Stomach (tissue), 4 donors: ENCODE data around the gene TMEM165.

ENCODE experiments used
- CTCF ChIP-seq, 7 experiments: fragments of 450-650 bp in 4 of 7; fragments of 200-600 bp in 3 of 7; sonication (generic) in 3 of 7; IDR thresholded peaks; one replicate each; pipeline ENCODE4 v1.5.1; 2016 to 2019; ENCODE audit warnings: antibody characterized with exemption in 7 of 7, control low read depth in 2 of 7, mild to moderate bottlenecking in 1 of 7
- POLR2A ChIP-seq, 4 donors: fragments of 450-650 bp; IDR thresholded peaks; one replicate each; pipeline ENCODE4 v1.6.1; 2016; ENCODE audit warnings: antibody characterized with exemption in 4 of 4, control low read depth in 2 of 4, mild to moderate bottlenecking in 1 of 4, moderate library complexity in 1 of 4
- POLR2AphosphoS5 ChIP-seq, 3 donors: sonication (generic); formaldehyde crosslinking; IDR thresholded peaks; one replicate each; pipeline ENCODE4 v1.6.1; 2016; ENCODE audit warnings: antibody characterized with exemption in 3 of 3

GRCh38 chr4:55378617-55379467 is 16.9 kb upstream of the TMEM165 start:
- TF ChIP-seq CTCF (IDR thresholded peaks at IDR 0.05) = no peak
- TF ChIP-seq POLR2A (IDR thresholded peaks at IDR 0.05) = no peak
- no peak for TF ChIP-seq POLR2AphosphoS5 (IDR thresholded peaks at IDR 0.05)
